NCI-H1694 treated with DMSO at 0.1 percent for 48 hours (cell line): ENCODE data around the gene COLEC12.

Source experiments
- DNase-seq: peaks from one replicate; lab custom pipeline; 2025; lab: John Stamatoyannopoulos, UW

The COLEC12 gene

DNA sequence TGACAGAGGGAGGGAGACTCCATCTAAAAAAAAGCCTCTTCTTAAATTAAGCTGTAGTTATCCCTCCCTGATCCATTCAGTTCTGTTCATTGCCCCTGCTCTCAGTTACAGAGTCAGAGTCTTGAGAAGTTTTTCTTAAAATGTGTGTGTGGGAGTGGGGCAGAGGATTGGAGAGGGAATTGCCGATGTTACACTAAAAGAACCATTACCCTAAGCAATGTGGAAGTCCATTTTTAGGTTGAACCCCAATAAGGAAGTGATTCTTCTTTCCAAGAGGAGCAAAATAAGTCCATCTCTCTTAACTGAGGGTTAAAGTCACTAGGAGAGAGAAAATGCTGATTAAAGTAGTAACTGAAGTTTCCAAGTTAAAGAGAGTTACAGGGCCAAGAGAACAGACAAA is 211.5 kb downstream of the COLEC12 start:
- no peak for DNase-seq

DNA sequence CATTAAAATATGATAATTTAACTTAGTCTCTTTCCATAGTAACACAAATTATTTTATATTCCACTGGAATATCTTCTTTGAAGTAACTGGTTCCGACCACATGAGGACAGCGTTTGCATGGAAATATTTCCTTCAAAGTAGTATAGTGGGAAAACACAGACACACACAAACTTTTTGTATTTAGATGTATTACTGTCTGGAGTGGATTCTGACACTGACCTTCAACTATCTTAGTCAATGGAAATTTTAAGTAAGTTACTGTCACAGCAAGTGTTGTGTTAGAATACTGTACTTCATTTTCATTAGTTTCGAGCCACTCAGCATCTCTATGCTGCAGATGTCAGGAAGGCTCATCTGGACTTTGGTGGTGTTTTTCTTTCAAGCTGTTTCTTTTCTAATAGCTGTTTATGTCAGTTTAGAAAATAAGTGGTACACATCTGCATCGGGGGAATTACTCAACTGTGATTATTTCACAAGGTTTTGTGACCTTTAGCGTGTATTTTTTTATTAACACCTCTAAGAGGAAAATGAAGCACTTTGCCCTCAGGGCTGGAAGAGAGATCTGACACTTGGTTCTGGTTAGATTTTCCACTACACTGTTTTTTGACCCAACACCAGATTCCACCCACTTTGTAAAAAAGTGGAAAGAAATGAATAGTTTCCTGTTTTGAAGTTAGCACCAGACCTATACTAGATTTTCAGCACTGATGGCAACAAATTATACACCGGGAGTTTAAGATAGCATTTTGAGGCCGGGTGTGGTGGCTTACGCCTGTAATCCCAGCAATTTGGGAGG is 213.8 kb downstream of the COLEC12 start:
- DNase-seq = peak; percentile 2

DNA sequence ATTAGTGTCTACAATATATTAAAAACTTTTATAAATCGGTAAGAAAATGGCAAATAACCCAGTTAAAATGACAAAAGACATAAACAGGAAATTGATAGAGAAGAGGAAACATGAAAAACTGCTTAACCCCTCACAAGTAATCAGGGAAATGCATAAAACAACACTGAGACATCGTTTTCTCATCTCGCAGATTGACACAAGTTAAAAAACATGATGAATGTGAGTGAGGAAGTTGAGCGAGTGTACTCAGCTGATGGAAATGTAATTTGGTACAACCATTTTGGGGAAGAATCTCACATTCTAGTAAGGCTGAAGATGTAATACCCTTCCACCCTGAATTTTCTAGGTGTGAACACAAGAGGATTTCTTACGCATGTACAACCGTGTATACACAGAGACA is 214.7 kb downstream of the COLEC12 start:
- no peak for DNase-seq

DNA sequence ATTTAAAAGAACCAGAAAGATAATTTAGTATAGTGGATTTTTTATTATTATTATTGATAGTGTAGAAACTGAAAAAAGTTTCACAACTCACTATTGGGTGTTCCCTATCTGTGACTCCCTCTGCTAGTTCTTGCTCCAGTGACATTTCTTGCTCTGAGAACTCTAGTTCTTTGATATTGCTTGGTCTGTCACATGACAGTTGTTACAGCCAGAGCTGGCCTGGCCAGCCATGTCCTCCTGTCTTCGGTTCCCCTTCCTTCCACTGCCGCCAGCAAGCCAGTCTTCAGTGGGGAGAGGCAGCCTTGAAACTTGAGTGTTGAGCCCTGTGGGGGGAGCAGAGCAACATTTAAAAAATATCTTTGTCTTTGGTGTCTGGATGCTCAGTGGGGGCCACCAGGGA is 225.0 kb downstream of the COLEC12 start:
- no peak for DNase-seq

DNA sequence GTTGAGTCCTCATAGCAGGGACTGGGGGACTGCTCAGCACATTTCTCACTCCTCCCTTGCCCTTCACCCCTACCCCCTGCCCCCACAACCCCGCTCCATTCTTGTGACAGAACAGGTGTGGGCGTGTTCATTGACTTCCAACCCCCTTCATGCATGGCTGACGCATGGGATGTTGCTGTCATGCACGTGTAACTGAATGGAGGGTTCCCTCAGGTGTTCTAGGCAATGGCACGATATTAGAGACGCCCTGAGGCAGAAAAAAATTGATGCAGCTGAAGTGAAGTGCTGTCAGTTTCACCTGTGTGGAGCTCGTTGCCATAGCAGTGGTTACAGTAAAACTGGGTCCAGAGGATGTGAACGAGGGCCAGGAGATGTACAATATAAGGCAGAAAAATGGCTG is 226.2 kb downstream of the COLEC12 start:
- no peak for DNase-seq

DNA sequence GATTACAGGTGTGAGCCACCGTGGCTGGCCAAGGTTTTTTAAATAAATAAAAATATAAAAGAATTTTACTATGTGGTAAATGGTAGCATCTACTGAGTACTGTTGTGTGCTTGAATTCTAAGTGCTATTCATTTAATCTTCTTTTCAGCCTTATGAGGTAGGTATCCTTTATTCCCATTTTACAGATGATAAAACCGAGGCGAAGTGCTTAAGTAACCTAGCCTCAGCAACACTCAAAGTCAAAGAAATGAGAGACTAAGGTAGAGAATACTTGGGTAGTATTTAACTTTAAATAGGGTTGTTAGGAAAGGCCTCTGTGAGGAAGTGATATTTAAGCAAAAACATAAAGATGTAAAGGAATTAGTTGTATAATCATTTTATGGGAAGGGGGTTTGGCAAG is 227.0 kb downstream of the COLEC12 start:
- DNase-seq = no peak

DNA sequence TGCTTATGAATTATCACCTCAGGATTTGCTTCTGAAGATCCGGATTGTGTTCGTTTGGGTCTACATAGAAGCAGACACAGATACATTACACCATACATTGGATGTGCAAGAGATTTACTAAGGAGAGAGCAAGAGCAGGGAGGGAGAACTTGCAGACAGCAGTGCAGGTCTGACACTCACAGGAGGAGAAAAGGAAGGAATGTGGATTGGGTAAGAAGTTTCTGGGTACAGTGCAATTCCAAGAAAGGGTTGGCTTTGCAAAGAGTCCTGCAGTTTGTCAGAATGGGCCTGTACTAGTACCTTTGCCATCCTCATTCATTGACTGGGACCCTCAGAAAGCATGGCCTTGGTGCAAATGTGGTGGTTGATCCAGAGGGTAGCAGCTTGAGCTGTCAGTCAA is 227.9 kb downstream of the COLEC12 start:
- DNase-seq = no peak

DNA sequence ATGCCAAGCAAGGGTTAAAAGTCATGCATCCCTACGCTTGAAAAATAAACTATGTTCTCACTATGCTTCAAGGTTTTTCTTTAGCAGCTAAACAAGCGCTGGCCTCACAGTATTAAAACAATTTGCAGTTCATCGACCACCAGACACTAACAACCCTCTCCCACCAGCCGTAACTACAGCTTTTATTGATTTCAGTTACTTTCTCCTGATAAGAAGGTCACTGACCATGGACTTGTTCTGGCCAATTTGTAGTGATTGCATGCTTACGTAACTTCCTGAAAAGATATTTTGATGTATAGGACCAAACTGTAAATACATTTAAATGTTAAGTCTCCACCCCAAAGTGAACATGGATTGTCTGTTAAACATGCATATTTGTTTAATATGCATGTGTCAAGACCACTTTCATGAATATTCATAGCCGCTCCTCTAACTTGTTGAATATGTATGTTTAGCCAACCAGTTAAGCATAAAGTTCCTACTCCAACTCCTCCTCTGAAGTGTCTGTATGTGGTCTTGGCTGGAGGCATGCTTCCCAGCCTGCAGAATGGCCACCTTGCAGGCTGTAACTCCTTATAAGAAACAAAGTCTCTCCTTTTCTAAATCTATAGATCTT is 230.9 kb downstream of the COLEC12 start:
- no peak for DNase-seq

DNA sequence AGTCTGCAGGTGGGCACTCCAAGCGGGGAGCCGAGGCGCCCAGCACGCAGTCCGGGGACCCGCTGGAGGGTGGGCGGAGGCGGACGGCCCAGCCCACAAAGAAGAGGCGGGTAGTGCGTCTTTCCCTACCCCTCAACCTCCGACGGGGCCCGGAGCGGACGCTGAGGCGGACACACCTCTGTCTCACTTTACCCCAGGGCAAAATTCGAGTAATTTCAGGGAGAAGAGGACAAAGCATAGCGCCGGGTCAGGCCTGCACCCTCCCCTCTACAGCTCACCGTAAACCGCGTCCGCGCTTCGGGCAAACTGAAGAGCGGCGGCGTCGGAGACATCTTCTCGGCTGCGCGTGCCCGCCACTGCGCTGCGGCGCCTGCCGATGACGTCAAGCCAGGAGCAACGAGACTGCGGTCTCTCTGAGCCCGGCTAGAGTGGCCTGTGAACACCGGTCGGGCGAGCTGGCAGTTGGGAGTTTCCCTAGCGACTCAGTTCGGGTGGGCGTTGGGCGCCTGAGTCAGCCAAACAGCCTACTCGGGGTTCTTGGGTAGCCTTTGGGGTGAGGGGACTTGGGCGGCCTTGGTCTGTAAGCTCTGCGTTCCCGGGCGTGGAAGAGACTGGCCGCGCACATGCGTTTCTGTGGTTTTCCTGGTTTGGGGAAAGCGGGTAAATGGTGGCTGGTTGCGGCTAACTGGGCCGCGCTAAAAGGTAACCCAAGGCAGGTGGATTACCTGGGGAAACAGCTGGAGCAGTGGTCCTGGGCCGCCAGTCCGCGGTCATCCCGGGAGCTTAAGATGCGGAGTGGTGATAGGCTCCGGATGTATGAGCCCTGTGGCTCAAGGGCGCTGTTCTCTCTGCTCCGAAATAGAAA is 232.6 kb downstream of the COLEC12 start, which contains the start of gene THOC1:
THOC1 (minus strand) TSS at position 360 of the 865 bp plus-strand sequence; CDS start at position 332, 28 bp downstream.
- peak; percentile 76 for DNase-seq

DNA sequence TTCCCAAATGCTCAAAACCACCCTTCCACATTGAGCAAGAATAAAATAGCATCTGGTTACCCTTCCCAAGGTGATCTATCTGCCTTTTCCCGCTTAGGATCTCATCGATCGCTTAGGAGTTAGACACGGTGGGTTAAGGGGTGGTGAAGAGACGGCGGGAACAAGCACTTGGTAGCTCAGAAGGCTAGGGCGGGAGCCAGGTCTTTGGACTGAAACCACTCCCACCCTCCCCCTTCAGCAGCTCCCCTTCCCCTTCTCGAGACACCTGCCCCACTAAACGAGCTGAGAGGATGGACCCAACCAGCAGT is 233.2 kb downstream of the COLEC12 start:
- DNase-seq = peak; percentile 31
